ENCODE data around the gene SLC66A1. TPM values are rescaled to one million over a fixed set of nuclear protein-coding genes. Genes with fewer than 3 reads are reported as not detected.
"Not testable (repeated sequence)": the region's sequence is repeated elsewhere in the genome, so short reads cannot be mapped to it uniquely, and the experiment has no call there.

SLC66A1 gene
- 10 to 100 TPM in 2 of 3 donors, 1 to 10 TPM in 1; 6.7 to 12.7 (median 12.5) TPM for polyA plus RNA-seq

- peak within 1 kb of the TSS; percentile 48 for H3K27ac ChIP-seq (ENCODE audit: low read depth, low read length)
- WGBS, 3 donors: 0 to 1% (median 0%) methylated on average over 80 to 105 of the region's 105 CpGs
Measured at GRCh38 chr1:19311931-19312781, at the start of gene SLC66A1, which contains the start of gene AKR7A2. Gene SLC66A1 (plus strand): TSS chr1:19312326. CDS start chr1:19317678, 5,352 bp downstream. Gene AKR7A2 (minus strand): TSS chr1:19312144. CDS start chr1:19312124, 20 bp downstream.

GRCh38 chr1:19262744-19263143 lies 49.4 kb upstream of the SLC66A1 start:
- no peak overlapping the region for H3K27ac ChIP-seq (ENCODE audit: low read depth, low read length)
- WGBS, 3 donors: 90 to 92% (median 92%) methylated on average over 5 of the region's 5 CpGs

- H3K27ac ChIP-seq (ENCODE audit: low read depth, low read length): no peak overlapping the region
- 87 to 90% (median 90%) methylated on average over 11 of the region's 11 CpGs for WGBS, 3 donors
Measured at GRCh38 chr1:19268445-19268844, 43.7 kb upstream of the SLC66A1 start.

- 48 to 70% (median 54%) methylated on average over 7 to 9 of the region's 9 CpGs for WGBS, 3 donors
- H3K27ac ChIP-seq (ENCODE audit: low read depth, low read length): not testable (repeated sequence)
Measured at GRCh38 chr1:19269427-19270342, 42.4 kb upstream of the SLC66A1 start.

GRCh38 chr1:19270343-19270730 lies 41.8 kb upstream of the SLC66A1 start:
- 70 to 87% (median 77%) methylated on average over 6 of the region's 6 CpGs for WGBS, 3 donors
- not testable (repeated sequence) for H3K27ac ChIP-seq (ENCODE audit: low read depth, low read length)

GRCh38 chr1:19272064-19272463 lies 40.1 kb upstream of the SLC66A1 start:
- no peak overlapping the region for H3K27ac ChIP-seq (ENCODE audit: low read depth, low read length)

GRCh38 chr1:19273106-19273843 lies 38.9 kb upstream of the SLC66A1 start:
- WGBS, 3 donors: 70 to 87% (median 81%) methylated on average over 22 of the region's 22 CpGs
- H3K27ac ChIP-seq (ENCODE audit: low read depth, low read length): no peak overlapping the region

GRCh38 chr1:19273844-19274531 lies 38.1 kb upstream of the SLC66A1 start:
- H3K27ac ChIP-seq (ENCODE audit: low read depth, low read length): not testable (repeated sequence)
- WGBS, 3 donors: 17 to 51% (median 24%) methylated on average over 36 to 58 of the region's 66 CpGs

- WGBS, 3 donors: 88 to 96% (median 94%) methylated on average over 5 of the region's 5 CpGs
- no peak overlapping the region for H3K27ac ChIP-seq (ENCODE audit: low read depth, low read length)
Measured at GRCh38 chr1:19274636-19275035, 37.5 kb upstream of the SLC66A1 start.

- H3K27ac ChIP-seq (ENCODE audit: low read depth, low read length): no peak overlapping the region
- 94 to 99% (median 96%) methylated on average over 9 of the region's 9 CpGs for WGBS, 3 donors
Measured at GRCh38 chr1:19283891-19284290, 28.2 kb upstream of the SLC66A1 start.

GRCh38 chr1:19284881-19285280 lies 27.2 kb upstream of the SLC66A1 start:
- WGBS, 3 donors: 83 to 93% (median 89%) methylated on average over 8 of the region's 8 CpGs
- H3K27ac ChIP-seq (ENCODE audit: low read depth, low read length): no peak overlapping the region

- 53 to 100% (median 87%) methylated on average over 2 to 3 of the region's 3 CpGs for WGBS, 3 donors
- H3K27ac ChIP-seq (ENCODE audit: low read depth, low read length): not testable (repeated sequence)
Measured at GRCh38 chr1:19285366-19285765, 26.8 kb upstream of the SLC66A1 start.

- 29 to 97% (median 80%) methylated on average over 3 of the region's 3 CpGs for WGBS, 3 donors
- not testable (repeated sequence) for H3K27ac ChIP-seq (ENCODE audit: low read depth, low read length)
Measured at GRCh38 chr1:19285807-19286206, 26.3 kb upstream of the SLC66A1 start.

GRCh38 chr1:19287436-19288185 lies 24.5 kb upstream of the SLC66A1 start:
- 54 to 96% (median 88%) methylated on average over 13 of the region's 13 CpGs for WGBS, 3 donors
- no peak overlapping the region for H3K27ac ChIP-seq (ENCODE audit: low read depth, low read length)

- WGBS, 3 donors: 14 to 18% (median 16%) methylated on average over 57 to 69 of the region's 82 CpGs
- H3K27ac ChIP-seq (ENCODE audit: low read depth, low read length): not testable (repeated sequence)
Measured at GRCh38 chr1:19288324-19289241, 23.5 kb upstream of the SLC66A1 start, which contains the start of gene AKR7A3. Gene AKR7A3 (minus strand): TSS chr1:19288770. CDS start chr1:19288709, 61 bp downstream.

GRCh38 chr1:19289244-19289643 lies 22.9 kb upstream of the SLC66A1 start:
- 22 to 55% (median 45%) methylated on average over 2 of the region's 2 CpGs for WGBS, 3 donors
- no peak overlapping the region for H3K27ac ChIP-seq (ENCODE audit: low read depth, low read length)
